C4-2B (cell line): ENCODE data around the gene SIKE1.

Experiments
- ZFX ChIP-seq: fragments of 450-650 bp; IDR thresholded peaks from 2 replicates; pipeline ENCODE4 v1.6.1; 2017
- TF ChIP-seq, protein P1 (sequence below): fragments of 450-650 bp; conservative IDR thresholded peaks from 2 replicates; pipeline ENCODE4 v1.5.1; 2017; ENCODE audit warnings: mild to moderate bottlenecking

DNA sequence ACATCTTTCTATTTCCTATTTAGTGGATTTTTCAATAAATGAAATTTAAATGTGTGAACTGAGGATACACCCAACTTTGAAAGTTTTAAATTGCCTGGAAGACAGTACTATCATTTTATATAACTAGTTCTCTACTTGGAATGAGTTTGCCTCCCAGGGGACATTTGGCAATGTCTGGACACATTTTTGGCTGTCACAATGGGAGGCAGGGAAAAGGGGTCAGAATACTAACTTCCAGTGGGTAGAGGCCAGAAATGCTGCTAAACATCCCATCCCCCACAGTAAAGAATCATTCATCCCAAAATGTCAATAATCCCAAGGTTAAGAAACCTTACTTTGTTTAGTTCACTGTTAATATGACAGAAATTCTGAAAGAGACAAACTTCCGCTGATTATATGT is 50.7 kb downstream of the SIKE1 start:
- TF ChIP-seq, protein P1, sequence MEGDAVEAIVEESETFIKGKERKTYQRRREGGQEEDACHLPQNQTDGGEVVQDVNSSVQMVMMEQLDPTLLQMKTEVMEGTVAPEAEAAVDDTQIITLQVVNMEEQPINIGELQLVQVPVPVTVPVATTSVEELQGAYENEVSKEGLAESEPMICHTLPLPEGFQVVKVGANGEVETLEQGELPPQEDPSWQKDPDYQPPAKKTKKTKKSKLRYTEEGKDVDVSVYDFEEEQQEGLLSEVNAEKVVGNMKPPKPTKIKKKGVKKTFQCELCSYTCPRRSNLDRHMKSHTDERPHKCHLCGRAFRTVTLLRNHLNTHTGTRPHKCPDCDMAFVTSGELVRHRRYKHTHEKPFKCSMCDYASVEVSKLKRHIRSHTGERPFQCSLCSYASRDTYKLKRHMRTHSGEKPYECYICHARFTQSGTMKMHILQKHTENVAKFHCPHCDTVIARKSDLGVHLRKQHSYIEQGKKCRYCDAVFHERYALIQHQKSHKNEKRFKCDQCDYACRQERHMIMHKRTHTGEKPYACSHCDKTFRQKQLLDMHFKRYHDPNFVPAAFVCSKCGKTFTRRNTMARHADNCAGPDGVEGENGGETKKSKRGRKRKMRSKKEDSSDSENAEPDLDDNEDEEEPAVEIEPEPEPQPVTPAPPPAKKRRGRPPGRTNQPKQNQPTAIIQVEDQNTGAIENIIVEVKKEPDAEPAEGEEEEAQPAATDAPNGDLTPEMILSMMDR, result no peak
- no peak for TF ChIP-seq ZFX
